Transverse colon (tissue), 4 donors: ENCODE data around the gene HMGXB3.

Experiments used
- EP300 ChIP-seq: sonication (generic); formaldehyde crosslinking; IDR thresholded peaks from one replicate; pipeline ENCODE4 v1.6.1; 2017; ENCODE audit warnings: antibody characterized with exemption, low read depth
- POLR2A ChIP-seq: fragments of 450-650 bp; IDR thresholded peaks from one replicate; pipeline ENCODE4 v1.6.1; 2016; ENCODE audit warnings: antibody characterized with exemption, mild to moderate bottlenecking, moderate library complexity
- POLR2AphosphoS5 ChIP-seq, 3 donors: sonication (generic); formaldehyde crosslinking; IDR thresholded peaks; one replicate each; pipeline ENCODE4 v1.6.1; 2016; ENCODE audit warnings: antibody characterized with exemption in 3 of 3
- TF ChIP-seq, protein P1 (sequence below), 5 experiments: fragments of 200-600 bp in 3 of 5; fragments of 450-650 bp in 2 of 5; sonication (generic) in 3 of 5; IDR thresholded peaks; 1 replicate in 2 of 5; 2 replicates in 3 of 5; pipeline ENCODE4 v1.5.1; 2016 to 2017; ENCODE audit warnings: antibody characterized with exemption in 5 of 5, inconsistent platforms in 3 of 5, mild to moderate bottlenecking in 2 of 5, moderate library complexity in 1 of 5

DNA sequence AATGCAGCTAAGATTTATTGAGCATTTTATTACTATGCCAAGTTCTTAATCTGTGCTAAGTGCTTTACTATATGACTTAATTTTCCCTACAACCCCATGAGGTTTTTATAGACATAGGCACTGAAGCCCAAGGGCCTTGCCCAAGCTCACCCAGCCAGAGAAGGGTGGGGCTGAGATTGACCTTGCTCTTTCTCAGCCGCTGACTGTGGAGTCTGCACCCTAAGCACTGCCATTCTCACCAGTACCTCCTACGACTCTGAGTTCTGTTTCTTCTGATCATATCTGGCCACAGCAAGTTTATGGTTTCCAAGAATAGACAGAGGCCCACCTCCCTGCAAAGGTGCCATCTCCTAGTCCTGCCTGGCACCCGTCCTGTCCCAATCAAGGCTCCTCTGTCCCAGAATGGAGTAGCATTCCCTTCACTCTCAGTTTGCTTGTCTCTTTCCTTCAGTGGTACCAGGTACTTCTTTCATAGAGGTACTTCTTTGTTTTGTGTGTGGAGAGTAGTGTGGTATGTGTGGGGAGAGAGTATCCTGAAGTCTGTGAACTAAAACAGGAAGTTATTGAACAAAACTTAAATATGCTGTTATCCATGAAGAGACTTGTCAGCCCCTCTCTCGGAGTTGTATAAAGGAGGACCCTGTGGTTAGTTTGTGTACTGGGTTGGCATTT is 43.3 kb downstream of the HMGXB3 start:
- TF ChIP-seq POLR2AphosphoS5 (IDR thresholded peaks at IDR 0.05) (peak in 1 of 3 donors; percentile 4), POLR2A (no peak), EP300 (no peak)
- TF ChIP-seq, protein P1, sequence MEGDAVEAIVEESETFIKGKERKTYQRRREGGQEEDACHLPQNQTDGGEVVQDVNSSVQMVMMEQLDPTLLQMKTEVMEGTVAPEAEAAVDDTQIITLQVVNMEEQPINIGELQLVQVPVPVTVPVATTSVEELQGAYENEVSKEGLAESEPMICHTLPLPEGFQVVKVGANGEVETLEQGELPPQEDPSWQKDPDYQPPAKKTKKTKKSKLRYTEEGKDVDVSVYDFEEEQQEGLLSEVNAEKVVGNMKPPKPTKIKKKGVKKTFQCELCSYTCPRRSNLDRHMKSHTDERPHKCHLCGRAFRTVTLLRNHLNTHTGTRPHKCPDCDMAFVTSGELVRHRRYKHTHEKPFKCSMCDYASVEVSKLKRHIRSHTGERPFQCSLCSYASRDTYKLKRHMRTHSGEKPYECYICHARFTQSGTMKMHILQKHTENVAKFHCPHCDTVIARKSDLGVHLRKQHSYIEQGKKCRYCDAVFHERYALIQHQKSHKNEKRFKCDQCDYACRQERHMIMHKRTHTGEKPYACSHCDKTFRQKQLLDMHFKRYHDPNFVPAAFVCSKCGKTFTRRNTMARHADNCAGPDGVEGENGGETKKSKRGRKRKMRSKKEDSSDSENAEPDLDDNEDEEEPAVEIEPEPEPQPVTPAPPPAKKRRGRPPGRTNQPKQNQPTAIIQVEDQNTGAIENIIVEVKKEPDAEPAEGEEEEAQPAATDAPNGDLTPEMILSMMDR (IDR thresholded peaks at IDR 0.05) = no peak
